NCI-H1694 (cell line): ENCODE measurements around the gene ANKRD52.
"Not testable (repeated sequence)": the region's sequence is repeated elsewhere in the genome, so short reads cannot be mapped to it uniquely, and the experiment has no call there.

Source experiments
- DNase-seq: peaks from one replicate; lab custom pipeline; 2025; lab: John Stamatoyannopoulos, UW

The ANKRD52 gene

GRCh38 chr12:56272468-56272867, 14.3 kb upstream of the ANKRD52 start:
- DNase-seq = not testable (repeated sequence)

- no peak for DNase-seq
These were observed 12.8 kb upstream of the ANKRD52 start for GRCh38 chr12:56271031-56271430.

- DNase-seq = no peak
These were observed 9.4 kb upstream of the ANKRD52 start for GRCh38 chr12:56267443-56268071.

GRCh38 chr12:56266693-56267442, 8.7 kb upstream of the ANKRD52 start, which contains the start of gene COQ10A:
Gene COQ10A, plus strand, starts transcription at chr12:56266942. Its CDS starts 177 bp downstream, at chr12:56267119.
- DNase-seq = peak; percentile 68

GRCh38 chr12:56266068-56266692, 8.0 kb upstream of the ANKRD52 start:
- DNase-seq = not testable (repeated sequence)

GRCh38 chr12:56262955-56263354, 4.8 kb upstream of the ANKRD52 start:
- DNase-seq = not testable (repeated sequence)

GRCh38 chr12:56261503-56262232, 3.5 kb upstream of the ANKRD52 start:
- no peak for DNase-seq

- no peak for DNase-seq
These were observed 2.7 kb upstream of the ANKRD52 start for GRCh38 chr12:56260921-56261320.

GRCh38 chr12:56260380-56260779, 2.2 kb upstream of the ANKRD52 start:
- DNase-seq = no peak

- DNase-seq = no peak
These were observed 618 bp upstream of the ANKRD52 start for GRCh38 chr12:56258820-56259183.

- DNase-seq = no peak
These were observed 605 bp downstream of the ANKRD52 start for GRCh38 chr12:56257491-56258067.

GRCh38 chr12:56257071-56257470, 1.1 kb downstream of the ANKRD52 start:
- no peak for DNase-seq

GRCh38 chr12:56256326-56256960, 1.7 kb downstream of the ANKRD52 start:
- no peak for DNase-seq

GRCh38 chr12:56255671-56256070, 2.5 kb downstream of the ANKRD52 start:
- no peak for DNase-seq

GRCh38 chr12:56253091-56253490, 5.1 kb downstream of the ANKRD52 start:
- DNase-seq = no peak

GRCh38 chr12:56252649-56253048, 5.5 kb downstream of the ANKRD52 start:
- no peak for DNase-seq

- no peak for DNase-seq
These were observed 9.5 kb downstream of the ANKRD52 start for GRCh38 chr12:56248711-56249110.

- no peak for DNase-seq
These were observed 10.3 kb downstream of the ANKRD52 start for GRCh38 chr12:56247923-56248322.

GRCh38 chr12:56244494-56244893, 13.7 kb downstream of the ANKRD52 start:
- no peak for DNase-seq

GRCh38 chr12:56243731-56244181, 14.4 kb downstream of the ANKRD52 start:
- DNase-seq = no peak

- no peak for DNase-seq
These were observed 15.2 kb downstream of the ANKRD52 start for GRCh38 chr12:56242986-56243385.
